ENCODE results near the gene ECM2.
"Not testable (repeated sequence)": the region's sequence is repeated elsewhere in the genome, so short reads cannot be mapped to it uniquely, and the experiment has no call there.

The ECM2 gene

GRCh38 chr9:92535940-92536850 is at the start of gene ECM2:
ECM2 (minus strand) TSS chr9:92535990; CDS start chr9:92522866, 13,124 bp downstream.
- no peak for DNase-seq

GRCh38 chr9:92576175-92576574 is 40.4 kb upstream of the ECM2 start:
- DNase-seq: no peak

GRCh38 chr9:92573612-92574011 is 37.8 kb upstream of the ECM2 start:
- DNase-seq: not testable (repeated sequence)

- not testable (repeated sequence) for DNase-seq
Measured at GRCh38 chr9:92571871-92572270, 36.1 kb upstream of the ECM2 start.

- no peak for DNase-seq
Measured at GRCh38 chr9:92564982-92565381, 29.2 kb upstream of the ECM2 start.

GRCh38 chr9:92564504-92564903 is 28.7 kb upstream of the ECM2 start:
- DNase-seq: no peak

- DNase-seq: no peak
Measured at GRCh38 chr9:92563116-92564100, 27.6 kb upstream of the ECM2 start.

GRCh38 chr9:92562461-92562967 is 26.7 kb upstream of the ECM2 start:
- DNase-seq: no peak

- no peak for DNase-seq
Measured at GRCh38 chr9:92561374-92562330, 25.9 kb upstream of the ECM2 start.

- no peak for DNase-seq
Measured at GRCh38 chr9:92558612-92559374, 23.0 kb upstream of the ECM2 start.

GRCh38 chr9:92550765-92551164 is 15.0 kb upstream of the ECM2 start:
- DNase-seq: no peak

- DNase-seq: no peak
Measured at GRCh38 chr9:92547356-92547755, 11.6 kb upstream of the ECM2 start.

GRCh38 chr9:92545002-92545510 is 9.3 kb upstream of the ECM2 start:
- DNase-seq: no peak

GRCh38 chr9:92543972-92544371 is 8.2 kb upstream of the ECM2 start:
- no peak for DNase-seq

GRCh38 chr9:92538541-92538940 is 2.8 kb upstream of the ECM2 start:
- no peak for DNase-seq

GRCh38 chr9:92534674-92535073 is 1.1 kb downstream of the ECM2 start:
- no peak for DNase-seq

GRCh38 chr9:92534204-92534603 is 1.6 kb downstream of the ECM2 start:
- DNase-seq: no peak

GRCh38 chr9:92530893-92531292 is 4.9 kb downstream of the ECM2 start:
- no peak for DNase-seq

- DNase-seq: no peak
Measured at GRCh38 chr9:92529124-92529523, 6.7 kb downstream of the ECM2 start.

- DNase-seq: no peak
Measured at GRCh38 chr9:92528522-92528849, 7.3 kb downstream of the ECM2 start.

GRCh38 chr9:92527832-92528521 is 7.8 kb downstream of the ECM2 start:
- no peak for DNase-seq
